OCI-LY1 (cell line): ENCODE measurements around the gene PSMG1.

Experiments
- H2AFZ ChIP-seq: fragments of 200-600 bp; sonication (generic), shearing (Covaris generic); 2 replicates; pipeline ENCODE4 v1.6.0; 2014; ENCODE audit warnings: antibody characterized with exemption, mild to moderate bottlenecking, low read length
- H3F3A ChIP-seq: fragments of 200-600 bp; sonication (generic), shearing (Covaris generic); 2 replicates; pipeline ENCODE4 v1.6.0; 2014; ENCODE audit warnings: mild to moderate bottlenecking, antibody characterized with exemption, low read length, moderate library complexity; ENCODE audit not compliant: insufficient read depth
- H3K27ac ChIP-seq: fragments of 200-600 bp; sonication (generic); 2 replicates; pipeline ENCODE4 v1.5.1; 2014; ENCODE audit warnings: low read length, mixed run types, mild to moderate bottlenecking, low read depth; ENCODE audit not compliant: poor library complexity, severe bottlenecking
- H3K27me3 ChIP-seq: fragments of 200-600 bp; sonication (generic); 2 replicates; pipeline ENCODE4 v1.6.0; 2014; ENCODE audit warnings: antibody characterized with exemption, mild to moderate bottlenecking, low read length, moderate library complexity; ENCODE audit not compliant: insufficient read depth
- H3K36me3 ChIP-seq: fragments of 200-600 bp; sonication (generic); 2 replicates; pipeline ENCODE4 v1.6.1; 2014; ENCODE audit warnings: mild to moderate bottlenecking, antibody characterized with exemption, low read length, moderate library complexity, mixed read lengths; ENCODE audit not compliant: insufficient read depth
- H3K4me1 ChIP-seq: fragments of 200-600 bp; sonication (generic); 2 replicates; pipeline ENCODE4 v1.5.1; 2014; ENCODE audit warnings: mild to moderate bottlenecking, low read length, moderate library complexity; ENCODE audit not compliant: insufficient read depth, severe bottlenecking
- H3K4me2 ChIP-seq: fragments of 200-600 bp; sonication (generic), shearing (Covaris generic); 2 replicates; pipeline ENCODE4 v1.6.1; 2014; ENCODE audit warnings: low read length
- H3K4me3 ChIP-seq: fragments of 200-600 bp; sonication (generic); 2 replicates; pipeline ENCODE4 v1.5.1; 2014; ENCODE audit warnings: low read length, low read depth, mild to moderate bottlenecking, mixed read lengths; ENCODE audit not compliant: poor library complexity, severe bottlenecking
- H3K79me2 ChIP-seq: fragments of 200-600 bp; shearing (Covaris generic); 2 replicates; pipeline ENCODE4 v1.6.1; 2016; ENCODE audit warnings: mixed run types, low read length, mixed read lengths; ENCODE audit not compliant: insufficient read depth
- H3K9ac ChIP-seq: fragments of 200-600 bp; sonication (generic), shearing (Covaris generic); 2 replicates; pipeline ENCODE4 v1.6.1; 2014; ENCODE audit warnings: mild to moderate bottlenecking, low read length, mixed read lengths
- H3K9me2 ChIP-seq: fragments of 200-600 bp; sonication (generic), shearing (Covaris generic); 2 replicates; pipeline ENCODE4 v1.6.1; 2014; ENCODE audit warnings: low read depth, mild to moderate bottlenecking, low read length, mixed read lengths
- H3K9me3 ChIP-seq: fragments of 200-600 bp; shearing (Covaris generic); 2 replicates; pipeline ENCODE4 v1.6.1; 2014; ENCODE audit warnings: low read length, mixed read lengths
- H4K20me1 ChIP-seq: fragments of 200-600 bp; sonication (generic), shearing (Covaris generic); 2 replicates; pipeline ENCODE4 v1.6.0; 2016; ENCODE audit warnings: mild to moderate bottlenecking, low read length; ENCODE audit not compliant: insufficient read depth
- EZH2 ChIP-seq: fragments of 200-600 bp; sonication (generic), shearing (Covaris generic); IDR thresholded peaks from 2 replicates; pipeline ENCODE4 v1.8.0; 2017; ENCODE audit warnings: borderline replicate concordance, mixed run types, mild to moderate bottlenecking, antibody characterized with exemption, low read length, moderate library complexity, mixed read lengths
- TF ChIP-seq, protein P1 (sequence below): fragments of 200-600 bp; sonication (generic), shearing (Covaris generic); IDR thresholded peaks from 2 replicates; pipeline ENCODE4 v1.5.1; 2017; ENCODE audit warnings: mild to moderate bottlenecking, antibody characterized with exemption, low read length, moderate library complexity, mixed read lengths

PSMG1 gene

DNA sequence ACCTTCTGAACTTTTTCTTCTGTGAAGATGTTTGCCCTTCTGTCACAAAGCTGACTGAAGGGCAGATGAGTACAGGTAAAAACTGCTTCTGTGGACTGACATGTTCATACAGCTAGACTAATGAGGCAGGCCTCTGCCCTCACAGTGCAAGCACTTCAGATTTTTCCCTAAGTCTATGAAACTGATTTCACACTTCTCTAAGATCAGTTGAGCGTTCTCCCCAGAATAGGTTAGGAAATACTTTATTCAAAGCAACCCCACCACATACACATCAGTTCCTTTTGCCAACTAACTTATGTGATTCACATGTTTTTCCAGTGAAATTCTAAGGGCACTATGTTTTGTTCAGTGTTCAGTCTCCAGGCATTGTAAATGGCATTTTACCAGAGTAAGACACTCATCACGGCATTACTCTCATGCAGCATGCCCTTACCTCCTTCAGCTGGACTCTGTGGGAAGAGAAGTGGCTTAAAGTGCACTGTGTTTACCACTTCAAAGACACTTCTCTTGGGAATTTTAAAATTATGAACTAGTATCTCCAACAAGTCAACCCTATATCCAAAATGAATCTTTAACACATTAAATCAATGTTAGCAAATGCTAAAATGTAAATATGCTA, 5.4 kb upstream of the PSMG1 start:
- TF ChIP-seq, protein P1, sequence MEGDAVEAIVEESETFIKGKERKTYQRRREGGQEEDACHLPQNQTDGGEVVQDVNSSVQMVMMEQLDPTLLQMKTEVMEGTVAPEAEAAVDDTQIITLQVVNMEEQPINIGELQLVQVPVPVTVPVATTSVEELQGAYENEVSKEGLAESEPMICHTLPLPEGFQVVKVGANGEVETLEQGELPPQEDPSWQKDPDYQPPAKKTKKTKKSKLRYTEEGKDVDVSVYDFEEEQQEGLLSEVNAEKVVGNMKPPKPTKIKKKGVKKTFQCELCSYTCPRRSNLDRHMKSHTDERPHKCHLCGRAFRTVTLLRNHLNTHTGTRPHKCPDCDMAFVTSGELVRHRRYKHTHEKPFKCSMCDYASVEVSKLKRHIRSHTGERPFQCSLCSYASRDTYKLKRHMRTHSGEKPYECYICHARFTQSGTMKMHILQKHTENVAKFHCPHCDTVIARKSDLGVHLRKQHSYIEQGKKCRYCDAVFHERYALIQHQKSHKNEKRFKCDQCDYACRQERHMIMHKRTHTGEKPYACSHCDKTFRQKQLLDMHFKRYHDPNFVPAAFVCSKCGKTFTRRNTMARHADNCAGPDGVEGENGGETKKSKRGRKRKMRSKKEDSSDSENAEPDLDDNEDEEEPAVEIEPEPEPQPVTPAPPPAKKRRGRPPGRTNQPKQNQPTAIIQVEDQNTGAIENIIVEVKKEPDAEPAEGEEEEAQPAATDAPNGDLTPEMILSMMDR = no peak
- H3F3A ChIP-seq = peaks cover 6% of the 10 kb centered on the region; the same call in 1 of the 2 replicates
- H2AFZ ChIP-seq = no peak overlapping the region
- H3K36me3 ChIP-seq = peaks cover 21% of the 10 kb centered on the region; the same call in 1 of the 2 replicates
- no peak overlapping the region for H3K9ac ChIP-seq
- H3K27ac ChIP-seq = peak overlapping the region; percentile 74
- H3K4me2 ChIP-seq = 0 out of 2 replicates have a peak overlapping the region, but pooled peaks have one; percentile 4
- H3K4me1 ChIP-seq = peaks cover 53% of the 10 kb centered on the region
- H3K27me3 ChIP-seq = no peaks in the 10 kb centered on the region
- H4K20me1 ChIP-seq = no peaks in the 10 kb centered on the region
- no peak overlapping the region for H3K4me3 ChIP-seq
- H3K79me2 ChIP-seq = no peaks in the 10 kb centered on the region
- H3K9me3 ChIP-seq = no peaks in the 10 kb centered on the region
- no peaks in the 10 kb centered on the region for H3K9me2 ChIP-seq

DNA sequence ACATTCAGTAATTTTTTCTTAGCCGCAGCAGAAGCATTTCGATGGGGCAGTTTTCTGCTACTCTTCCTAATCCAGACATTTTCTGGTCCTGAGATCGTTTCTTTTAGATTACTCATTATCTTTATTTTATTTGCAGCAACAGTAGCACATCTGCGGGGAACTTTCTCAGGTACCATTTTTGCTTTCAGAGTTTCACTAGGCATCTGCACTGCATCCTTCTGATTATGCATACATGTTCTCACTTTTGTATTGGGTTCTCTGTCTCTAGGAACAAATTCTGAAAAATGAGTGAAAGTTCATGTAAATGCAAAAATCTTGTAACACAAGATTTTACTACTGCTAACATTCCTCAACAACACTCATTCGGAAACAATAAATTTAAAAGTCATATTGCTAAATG, 3.9 kb upstream of the PSMG1 start:
- H3K4me2 ChIP-seq = no peak overlapping the region
- peaks cover 6% of the 10 kb centered on the region; the same call in 1 of the 2 replicates for H3F3A ChIP-seq

DNA sequence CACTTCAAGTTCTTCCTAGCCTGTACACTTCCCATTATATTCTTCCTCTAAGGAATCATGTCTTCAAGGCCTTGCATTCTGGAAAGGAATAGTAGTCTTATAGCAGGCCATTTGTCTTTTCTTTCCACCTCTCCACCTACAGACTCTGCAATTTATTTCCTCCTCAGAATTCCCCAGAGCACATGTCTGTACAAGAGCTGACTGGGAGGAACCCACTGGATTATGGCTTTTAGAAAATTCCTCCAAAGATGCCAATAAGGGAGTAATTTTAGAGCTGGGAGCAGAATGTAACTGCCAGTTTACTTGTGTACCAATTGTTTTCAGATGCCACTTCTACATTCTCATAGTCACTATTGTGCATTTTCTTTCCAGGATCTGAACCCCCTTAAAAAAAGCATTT, 3.4 kb upstream of the PSMG1 start:
- Histone ChIP-seq H3K36me3 (peaks cover 3% of the 10 kb centered on the region; the same call in 1 of the 2 replicates), H3K9me3 (no peaks in the 10 kb centered on the region), H3K9me2 (no peaks in the 10 kb centered on the region), H3K4me3 (no peak overlapping the region), H3K79me2 (peaks cover 13% of the 10 kb centered on the region), H3K4me1 (peaks cover 60% of the 10 kb centered on the region), H3K27me3 (no peaks in the 10 kb centered on the region), H3K27ac (peak overlapping the region; percentile 23), H3K9ac (no peak overlapping the region), H3K4me2 (no peak overlapping the region), H4K20me1 (no peaks in the 10 kb centered on the region), H3F3A (peaks cover 6% of the 10 kb centered on the region; the same call in 1 of the 2 replicates), H2AFZ (no peak overlapping the region)
- TF ChIP-seq, protein P1 = no peak
- TF ChIP-seq EZH2 = no peak

More for the DNA sequence above, 3.9 kb upstream of the PSMG1 start:
- H3K27me3 ChIP-seq = no peaks in the 10 kb centered on the region
- no peaks in the 10 kb centered on the region for H3K9me3 ChIP-seq
- H3K4me3 ChIP-seq = no peak overlapping the region
- H3K79me2 ChIP-seq = peaks cover 8% of the 10 kb centered on the region
- H3K4me1 ChIP-seq = peaks cover 55% of the 10 kb centered on the region
- peaks cover 8% of the 10 kb centered on the region; the same call in 1 of the 2 replicates for H3K36me3 ChIP-seq
- TF ChIP-seq, protein P1 = no peak
- no peak for TF ChIP-seq EZH2
- H3K9ac ChIP-seq = no peak overlapping the region
- no peaks in the 10 kb centered on the region for H3K9me2 ChIP-seq
- peak overlapping the region; percentile 23 for H3K27ac ChIP-seq
- no peak overlapping the region for H2AFZ ChIP-seq
- no peaks in the 10 kb centered on the region for H4K20me1 ChIP-seq
